Kasumi-1 (cell line): ENCODE data around the gene SPATA33.

Experiments used
- DNase-seq, 2 experiments: peaks; one replicate each; lab custom pipeline; 2025; lab: John Stamatoyannopoulos, UW

The SPATA33 gene

GRCh38 chr16:89709716-89710432, 52.2 kb downstream of the SPATA33 start:
- no peak for DNase-seq

- no peak for DNase-seq
These were observed 53.3 kb downstream of the SPATA33 start for GRCh38 chr16:89710709-89711564.

- peak; percentile 56 for DNase-seq
These were observed 54.1 kb downstream of the SPATA33 start for GRCh38 chr16:89711601-89712273.

- no peak for DNase-seq
These were observed 54.7 kb downstream of the SPATA33 start for GRCh38 chr16:89712274-89712781.

GRCh38 chr16:89716493-89716892, 58.9 kb downstream of the SPATA33 start:
- DNase-seq = no peak

GRCh38 chr16:89716916-89717687, 59.5 kb downstream of the SPATA33 start:
- DNase-seq = no peak

- DNase-seq = no peak
These were observed 60.3 kb downstream of the SPATA33 start for GRCh38 chr16:89717688-89718505.
